ENCODE measurements around the gene RNF32.
"Not testable (repeated sequence)": the region's sequence is repeated elsewhere in the genome, so short reads cannot be mapped to it uniquely, and the experiment has no call there.

The RNF32 gene

DNA sequence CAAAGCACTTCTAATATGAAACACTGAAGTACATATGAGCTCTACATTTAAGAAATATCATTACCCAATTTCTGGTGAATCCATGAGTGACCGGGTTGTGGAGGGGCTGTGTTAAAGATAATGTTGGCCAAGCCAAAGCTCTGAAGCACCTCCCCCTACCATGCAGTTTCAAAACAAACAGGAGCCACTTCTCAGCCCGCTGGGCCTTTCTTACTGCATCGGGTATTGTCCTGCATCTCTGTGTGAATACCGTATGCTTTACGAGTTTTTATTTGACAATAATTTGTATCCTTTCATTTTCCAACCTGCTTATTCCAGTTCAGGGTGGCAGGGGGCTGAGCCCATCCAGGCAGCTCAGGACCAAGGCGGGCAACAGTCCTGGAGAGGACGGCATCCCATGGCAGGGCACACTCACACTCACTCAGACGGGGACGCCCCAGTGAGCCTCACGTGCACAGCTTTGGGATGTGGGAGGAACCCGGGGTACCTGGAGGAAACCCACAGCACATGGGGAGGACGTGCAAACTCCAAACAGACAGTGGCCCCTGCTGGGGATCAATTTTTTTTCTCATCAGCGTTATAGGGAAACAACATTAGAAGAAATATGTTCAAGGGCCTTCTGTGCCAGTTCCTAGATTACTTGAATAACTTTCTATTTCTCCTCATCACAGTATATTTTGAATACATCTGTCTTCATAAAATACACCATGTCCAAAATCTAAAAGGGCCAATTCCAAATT is 1.9 kb downstream of the RNF32 start:
- no peak for DNase-seq

DNA sequence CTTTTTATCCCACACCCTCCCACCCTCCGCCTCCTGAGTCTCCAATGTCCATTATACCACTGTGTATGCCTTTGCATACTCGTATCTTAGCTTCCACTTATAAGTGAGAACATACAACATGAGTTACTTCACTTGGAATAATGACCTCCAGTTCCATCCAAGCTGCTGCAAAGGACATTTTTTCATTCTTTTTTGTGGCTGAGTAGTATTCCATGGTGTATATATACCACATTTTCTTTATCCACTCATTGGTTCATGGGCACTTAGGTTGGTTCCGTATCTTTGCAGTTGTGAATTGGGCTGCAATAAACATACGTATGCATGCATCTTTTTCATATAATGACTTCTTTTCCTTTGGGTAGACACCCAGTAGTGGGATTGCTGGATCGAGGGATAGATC is 6.8 kb downstream of the RNF32 start:
- DNase-seq, result not testable (repeated sequence)

DNA sequence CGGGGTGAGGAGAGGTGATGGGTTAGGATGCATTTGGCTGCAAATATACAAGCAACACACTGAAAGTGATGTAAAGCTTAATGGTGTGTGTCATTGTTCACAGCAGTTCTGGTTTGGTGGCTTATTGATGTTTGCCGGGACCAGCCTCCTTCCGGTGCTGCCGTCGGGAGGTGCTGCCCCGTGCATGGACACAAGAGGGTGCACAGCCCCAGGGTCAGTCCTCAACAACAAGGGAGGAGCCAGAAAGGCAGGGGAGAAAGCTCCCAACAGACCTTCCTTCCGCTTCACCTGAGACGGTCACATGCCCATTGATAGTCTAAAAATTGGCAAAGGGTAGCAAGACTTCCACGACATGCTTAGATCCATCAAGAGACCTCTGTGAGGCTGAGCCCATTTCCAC is 9.5 kb downstream of the RNF32 start:
- no peak for DNase-seq

DNA sequence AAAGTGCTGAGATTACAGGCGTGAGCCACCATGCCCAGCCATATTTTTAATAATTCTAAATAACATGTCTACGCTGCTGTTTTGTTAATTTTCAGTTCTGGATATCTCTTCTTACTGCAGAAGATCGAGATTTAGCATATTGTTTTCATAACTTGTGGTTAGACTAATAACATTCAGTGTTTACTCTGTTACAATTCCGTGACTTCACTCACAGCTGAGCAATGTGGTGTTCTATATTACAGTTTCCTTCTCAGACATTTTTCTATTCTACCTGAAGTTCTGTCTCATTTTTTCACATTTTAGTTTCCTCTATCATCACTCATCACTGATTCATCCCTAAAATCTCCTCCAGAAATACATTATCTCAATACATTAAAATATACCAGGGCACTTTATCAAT is 10.9 kb downstream of the RNF32 start:
- DNase-seq, result no peak

DNA sequence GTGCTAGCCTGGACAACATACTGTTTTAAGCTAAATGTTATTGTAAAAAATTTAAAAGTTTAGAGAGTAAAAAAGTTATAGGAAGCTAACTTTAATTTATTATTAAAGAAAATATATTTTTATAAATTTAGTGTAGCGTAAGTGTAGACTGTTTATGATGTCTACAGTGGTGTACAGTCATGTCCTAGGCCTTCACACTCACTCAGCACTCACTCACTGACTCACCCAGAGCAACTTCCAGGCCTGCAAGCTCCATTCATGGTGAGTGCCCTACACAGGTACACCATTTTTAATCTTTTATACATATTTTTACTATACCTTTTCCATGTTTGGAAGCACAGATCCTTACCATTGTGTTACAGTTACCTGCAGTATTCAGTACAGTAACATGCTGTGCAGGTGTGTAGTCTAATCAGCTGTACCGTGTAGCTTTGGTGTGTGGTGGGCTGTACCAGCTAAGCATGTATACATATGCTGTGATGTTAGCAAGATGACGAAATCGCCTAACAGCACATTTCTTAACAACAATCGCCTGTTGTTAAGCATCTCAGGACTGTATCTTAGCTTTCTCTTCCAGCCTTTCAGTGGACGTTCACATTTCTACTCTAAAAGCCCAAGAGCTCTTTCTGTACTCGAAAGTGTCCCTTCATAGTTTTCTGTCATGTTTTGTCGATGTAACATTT is 12.5 kb downstream of the RNF32 start:
- DNase-seq, result no peak

DNA sequence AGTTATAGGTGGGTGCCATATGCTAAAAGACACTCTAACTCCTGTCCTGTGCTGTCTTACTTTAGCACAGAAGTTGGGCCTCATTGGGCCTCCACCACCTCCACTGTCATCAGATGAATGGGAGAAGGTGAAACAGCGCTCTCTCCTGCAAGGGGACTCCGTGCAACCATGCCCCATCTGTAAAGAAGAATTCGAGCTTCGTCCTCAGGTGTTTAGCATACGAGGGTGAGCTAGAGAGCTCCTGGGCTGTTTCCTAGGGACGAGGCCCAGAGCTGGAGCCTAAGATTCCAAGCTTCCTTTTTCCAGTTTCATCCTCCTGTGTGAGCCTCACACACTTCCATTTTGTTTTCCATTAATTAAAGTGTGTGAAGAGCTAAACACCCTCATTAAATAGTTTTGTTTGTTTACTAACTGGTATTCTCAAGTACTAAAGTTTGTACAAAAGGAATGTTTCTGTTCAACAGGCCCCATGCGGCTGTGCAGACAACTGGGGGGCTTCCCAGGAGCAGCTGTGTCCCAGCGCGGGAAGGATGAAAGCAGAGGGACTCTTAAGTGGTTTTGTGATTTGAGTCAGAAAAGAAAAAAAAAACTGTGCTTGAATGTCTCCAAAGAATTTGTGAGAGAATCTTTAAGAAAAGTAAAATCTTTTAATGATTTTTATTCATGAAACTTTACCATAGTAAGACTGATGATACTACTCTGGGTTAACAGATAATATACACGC is 14.1 kb downstream of the RNF32 start:
- no peak for DNase-seq

DNA sequence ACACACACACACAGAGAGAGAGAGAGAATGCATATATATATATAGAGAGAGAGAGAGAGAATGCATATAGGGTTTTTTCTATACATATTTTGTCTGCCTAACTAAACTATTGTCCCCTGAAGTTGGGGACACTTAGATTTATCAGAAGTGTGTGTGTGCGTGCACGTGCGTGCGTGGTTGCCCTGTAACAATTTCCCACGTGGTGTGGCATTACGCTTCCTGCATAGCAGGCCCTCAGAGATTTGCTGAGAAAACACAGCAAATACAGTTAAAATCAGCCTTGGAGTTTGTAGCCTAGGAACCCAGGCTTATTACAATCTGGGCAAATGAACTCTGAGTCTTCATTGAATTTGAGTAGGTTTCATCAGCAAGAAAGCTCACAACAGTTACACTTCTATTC is 14.7 kb downstream of the RNF32 start:
- no peak for DNase-seq

DNA sequence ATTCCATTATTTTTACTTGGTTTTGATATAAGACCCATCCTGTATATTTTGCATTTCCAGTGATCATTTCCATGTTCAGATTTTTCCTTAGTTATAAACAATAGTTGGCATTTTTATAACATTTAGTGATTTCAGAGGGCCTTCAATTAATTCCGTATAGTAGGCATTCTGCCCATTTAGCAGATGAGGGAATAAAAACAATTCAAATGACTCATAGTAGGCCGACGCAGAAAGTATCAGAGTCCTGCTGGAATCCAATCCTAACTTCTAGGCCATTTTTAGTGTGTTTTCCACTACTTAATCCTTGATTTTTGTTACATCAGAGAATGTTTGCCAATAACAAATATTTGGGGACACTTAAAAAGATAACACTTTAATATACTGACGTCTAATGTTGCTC is 15.4 kb downstream of the RNF32 start:
- no peak for DNase-seq

DNA sequence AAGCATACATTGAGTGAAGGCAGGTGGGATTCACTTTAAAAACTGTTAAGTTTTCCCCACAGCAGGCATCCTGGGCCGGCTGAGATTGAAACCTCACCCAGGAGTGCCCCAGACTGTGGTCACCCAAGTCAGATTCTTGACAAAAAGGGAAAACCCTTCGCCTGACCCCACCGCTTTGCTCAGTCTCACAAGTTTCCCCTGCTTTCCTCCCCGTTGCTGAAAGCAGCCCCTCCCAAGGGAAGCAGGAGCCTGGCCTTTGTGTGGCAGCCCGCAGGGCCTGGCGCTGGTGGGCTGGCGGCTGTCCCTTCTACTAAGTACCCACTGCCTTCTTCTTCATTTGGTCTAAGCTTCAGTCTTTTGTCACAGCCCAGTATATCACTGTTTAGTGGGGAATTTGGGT is 16.0 kb downstream of the RNF32 start:
- no peak for DNase-seq

DNA sequence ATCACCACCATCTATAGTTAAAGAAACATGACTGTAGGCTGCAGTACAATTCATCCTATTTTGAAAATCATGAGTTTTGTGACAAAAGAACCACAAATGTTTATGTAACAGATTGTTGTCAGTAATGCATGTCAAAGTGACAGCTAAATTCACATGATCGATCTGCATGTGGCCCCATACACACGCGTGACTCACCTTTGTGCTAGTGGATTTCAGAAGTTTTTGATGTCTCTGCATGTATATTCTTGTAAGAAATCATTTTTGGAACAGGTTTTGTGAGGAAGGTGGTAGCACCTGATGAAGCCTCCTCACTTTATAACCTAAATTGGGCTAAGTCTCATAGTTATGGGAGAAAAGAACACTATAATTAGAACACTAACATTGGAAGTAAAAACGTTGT is 17.1 kb downstream of the RNF32 start:
- DNase-seq, result no peak

DNA sequence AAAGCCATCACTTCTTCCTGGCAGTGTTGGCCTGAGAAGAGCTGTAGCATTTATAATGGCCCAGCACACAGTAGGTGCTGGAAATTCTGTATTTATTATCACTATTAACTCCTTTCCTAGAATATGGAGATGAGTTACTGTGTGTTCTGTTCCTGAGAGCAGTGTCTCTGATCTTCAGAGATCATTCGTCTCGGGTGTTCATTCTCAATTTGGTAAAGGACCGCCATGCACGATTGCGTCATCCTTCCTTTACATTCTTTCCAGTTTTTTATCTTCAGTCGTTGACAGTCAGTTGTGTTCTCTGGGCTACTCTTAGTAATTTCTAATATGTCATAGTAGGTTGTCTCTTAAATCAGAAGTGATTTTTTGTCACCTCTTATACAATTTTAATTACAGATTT is 18.6 kb downstream of the RNF32 start:
- DNase-seq, result no peak

DNA sequence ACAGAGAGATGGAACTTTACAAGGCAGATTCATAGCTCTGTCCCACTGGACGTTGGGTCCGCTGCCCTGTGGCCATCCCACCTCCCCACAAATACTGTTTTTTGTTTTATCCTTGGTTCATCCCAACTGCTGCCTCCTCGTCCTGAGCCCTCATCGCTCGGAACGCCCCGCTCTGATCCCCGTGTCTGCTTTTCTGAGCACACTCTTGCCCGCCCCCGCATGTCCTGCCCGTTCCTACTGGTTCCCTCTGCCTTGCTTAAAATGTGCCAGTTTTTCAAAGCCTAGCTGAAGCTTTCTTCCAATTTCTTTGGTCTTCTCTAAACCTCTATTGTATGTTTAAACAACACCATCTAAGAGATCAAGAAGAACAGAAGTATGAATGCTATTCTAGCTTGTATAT is 19.4 kb downstream of the RNF32 start:
- no peak for DNase-seq

DNA sequence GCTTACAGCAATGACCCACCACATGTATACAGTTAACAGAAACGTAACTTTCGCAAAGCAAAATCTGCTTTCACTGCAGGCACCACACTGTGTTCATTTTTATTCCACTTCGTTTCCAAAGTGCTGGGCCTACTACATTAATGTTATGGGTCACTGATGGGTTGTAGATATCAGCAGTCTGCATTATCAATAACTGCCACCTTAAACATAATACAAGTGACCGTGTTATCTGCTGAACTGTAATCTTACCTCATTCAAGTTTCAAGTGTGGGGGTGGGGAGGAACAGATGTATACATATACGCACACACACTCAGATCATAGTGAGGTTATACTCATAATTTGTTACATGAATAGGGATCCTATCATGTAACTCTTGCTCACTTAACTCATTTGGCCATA is 21.1 kb downstream of the RNF32 start:
- no peak for DNase-seq

DNA sequence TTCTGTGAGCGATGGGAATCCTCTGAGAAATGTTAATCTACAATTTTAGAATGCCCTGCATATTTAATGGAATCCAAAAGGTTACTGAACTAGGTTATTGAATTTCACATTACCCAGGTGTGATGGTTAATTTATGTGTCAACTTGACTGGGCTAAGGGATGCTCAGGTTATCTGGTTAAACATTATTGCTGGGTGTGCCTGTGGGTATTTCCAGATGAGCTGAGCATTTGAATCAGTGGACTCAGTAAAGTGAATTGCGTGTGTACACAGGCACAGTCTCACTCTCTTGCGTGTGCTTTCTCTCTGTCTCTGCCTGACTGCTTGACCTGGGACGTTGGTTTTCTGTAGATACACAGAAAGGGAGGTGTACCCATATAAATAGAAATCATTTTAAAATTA is 21.7 kb downstream of the RNF32 start:
- DNase-seq, result no peak

DNA sequence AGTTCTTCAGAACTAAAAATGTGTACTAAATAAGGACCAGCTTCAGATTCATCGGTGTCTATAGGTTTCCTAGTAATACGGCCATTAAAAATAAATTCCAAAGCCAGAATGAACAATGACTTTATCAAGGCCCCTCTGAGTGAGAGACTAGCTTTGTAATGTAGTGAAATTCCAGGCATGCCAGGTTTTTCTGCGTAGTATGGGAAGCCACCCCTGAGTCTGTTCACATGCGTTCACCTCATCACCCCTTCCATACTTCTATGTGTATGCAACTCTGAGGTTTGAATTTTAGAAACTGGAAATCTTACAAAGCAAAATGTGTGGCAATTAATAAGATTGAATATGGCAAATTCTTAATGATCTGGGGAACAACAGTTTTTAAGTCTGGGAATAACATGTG is 24.5 kb downstream of the RNF32 start:
- DNase-seq, result no peak

DNA sequence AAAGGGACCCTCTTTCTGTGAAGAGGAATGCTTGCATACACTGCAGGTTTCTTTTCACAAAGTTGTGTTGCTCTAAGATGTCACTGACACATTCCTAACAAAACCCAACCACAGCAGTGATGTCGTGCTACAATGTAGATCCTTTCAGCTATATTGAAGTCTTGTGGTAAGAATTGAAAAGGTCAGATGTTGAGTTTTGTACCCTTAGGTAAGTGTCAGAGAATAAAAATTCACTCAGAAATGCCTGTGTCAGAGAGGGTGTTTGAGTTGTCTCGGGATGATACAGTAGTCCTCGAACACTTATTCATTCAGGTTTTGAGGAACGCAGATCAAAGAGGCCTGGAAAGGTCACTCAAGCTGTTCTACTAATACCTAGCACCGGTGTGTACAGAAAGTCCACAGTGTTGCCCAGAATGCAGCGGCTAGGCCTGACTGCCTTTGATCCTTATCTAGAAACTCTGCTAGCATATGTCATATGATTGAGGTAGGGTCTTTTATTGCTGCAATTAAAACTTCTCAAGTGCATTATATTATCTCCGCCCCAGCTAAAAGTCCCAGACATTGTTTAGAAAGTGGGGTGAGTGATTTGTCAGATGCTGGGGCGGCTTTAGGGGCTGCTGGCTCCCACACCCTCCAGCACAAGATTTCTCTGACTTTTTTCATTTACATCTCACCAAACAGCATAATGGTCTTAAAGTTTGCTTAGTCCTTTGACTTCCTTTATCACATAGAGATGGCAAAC is 26.0 kb downstream of the RNF32 start:
- DNase-seq, result no peak

DNA sequence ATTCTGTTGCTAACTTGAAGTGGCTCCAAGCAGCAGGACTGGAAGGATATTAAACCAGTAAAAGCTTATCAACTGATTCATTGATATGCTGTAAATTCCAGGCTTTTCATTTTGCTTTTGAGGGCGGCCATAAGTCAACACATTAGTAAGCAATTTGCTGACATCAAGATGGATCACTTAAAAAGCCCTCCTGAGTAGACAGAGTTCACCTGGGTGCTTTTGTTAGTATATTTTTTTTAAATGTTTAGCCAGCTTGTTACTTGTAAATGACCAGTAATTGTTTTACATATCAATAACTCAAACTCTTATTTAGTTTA is 26.5 kb downstream of the RNF32 start:
- no peak for DNase-seq

DNA sequence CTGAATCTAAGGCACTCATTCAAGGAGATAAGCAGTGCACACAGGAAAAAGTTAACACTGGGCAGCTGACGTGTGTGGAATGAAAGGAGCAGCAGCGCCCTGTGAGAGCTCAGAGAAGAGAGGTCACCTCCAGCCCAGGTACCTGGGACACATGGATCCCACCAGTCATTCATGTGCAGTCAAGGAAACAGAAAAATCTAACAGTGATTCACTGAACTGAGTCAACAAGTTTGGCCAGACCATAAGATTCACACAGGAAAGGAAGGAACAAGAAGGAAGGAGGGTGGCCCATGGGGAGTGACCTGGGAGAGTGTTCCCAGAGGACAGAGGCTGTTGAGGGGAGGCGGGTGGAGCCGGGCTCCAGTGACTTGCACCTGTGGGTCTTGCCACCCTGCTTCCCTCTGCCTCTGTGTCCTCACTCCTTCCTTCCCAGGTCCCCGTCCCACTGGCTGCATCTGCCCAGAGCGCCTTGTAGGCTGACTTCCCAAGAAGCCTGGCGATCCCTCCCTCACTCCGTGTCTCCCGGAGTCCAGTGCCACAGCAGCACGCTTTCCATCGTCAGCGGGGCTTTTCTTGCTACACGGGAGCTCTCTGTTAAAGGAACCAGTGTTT is 27.7 kb downstream of the RNF32 start:
- DNase-seq, result no peak

DNA sequence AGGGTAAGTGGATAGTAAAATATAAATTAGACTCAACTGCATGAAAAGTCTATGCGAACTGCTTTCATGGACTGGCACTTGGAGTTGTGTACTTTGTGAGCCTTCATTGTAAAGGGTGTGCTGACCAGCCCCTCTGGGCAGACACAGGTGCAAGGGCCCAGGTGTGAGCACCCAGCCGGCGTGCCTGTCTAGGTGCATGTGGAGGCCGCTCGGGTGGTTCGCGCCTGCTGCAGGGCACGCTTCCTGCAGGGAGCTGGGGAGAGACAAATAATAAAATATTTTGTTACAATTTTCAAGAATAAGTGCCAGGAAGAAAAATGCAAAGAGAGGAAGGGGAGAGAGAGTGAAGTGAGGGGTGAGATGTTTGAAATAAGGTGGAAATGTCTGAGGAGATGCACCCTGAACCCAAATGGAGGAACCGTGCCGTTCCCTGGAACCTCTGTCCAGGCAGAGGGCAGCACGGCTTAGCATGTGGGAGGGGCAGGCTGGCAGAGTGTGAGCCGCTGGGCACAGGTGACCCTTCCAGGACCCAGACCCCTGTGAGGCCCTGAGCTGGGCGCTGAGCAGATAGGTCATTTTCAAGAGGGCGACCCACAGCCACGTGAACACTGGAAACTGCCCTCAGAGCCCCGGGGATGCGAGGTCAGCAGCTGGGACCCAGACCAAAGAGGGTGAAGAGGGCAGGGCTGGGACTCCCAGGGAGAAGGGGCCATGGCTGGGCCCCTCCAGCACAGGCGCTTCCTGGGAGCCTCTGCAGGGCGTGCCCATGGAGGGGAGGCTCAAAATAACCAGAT is 28.7 kb downstream of the RNF32 start:
- DNase-seq, result no peak

DNA sequence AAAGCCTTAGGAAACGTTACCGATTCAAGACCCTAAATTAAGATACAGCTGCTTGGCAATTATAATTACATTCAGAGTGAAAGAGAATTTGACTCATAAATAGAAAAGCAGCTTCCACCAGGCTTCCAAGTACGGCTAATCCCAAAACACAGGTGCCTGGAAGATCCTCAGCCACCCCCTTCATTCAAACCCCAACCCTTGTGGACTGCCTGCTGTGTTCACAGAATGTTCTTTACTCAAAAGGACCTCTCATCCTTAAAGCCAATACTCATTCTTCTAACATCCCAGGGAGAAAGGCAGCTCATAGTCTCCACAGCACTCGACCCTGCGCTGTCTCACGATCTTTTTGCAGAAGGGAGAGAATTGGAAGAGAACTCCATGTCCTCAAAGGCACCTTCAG is 32.9 kb downstream of the RNF32 start:
- DNase-seq, result no peak

DNA sequence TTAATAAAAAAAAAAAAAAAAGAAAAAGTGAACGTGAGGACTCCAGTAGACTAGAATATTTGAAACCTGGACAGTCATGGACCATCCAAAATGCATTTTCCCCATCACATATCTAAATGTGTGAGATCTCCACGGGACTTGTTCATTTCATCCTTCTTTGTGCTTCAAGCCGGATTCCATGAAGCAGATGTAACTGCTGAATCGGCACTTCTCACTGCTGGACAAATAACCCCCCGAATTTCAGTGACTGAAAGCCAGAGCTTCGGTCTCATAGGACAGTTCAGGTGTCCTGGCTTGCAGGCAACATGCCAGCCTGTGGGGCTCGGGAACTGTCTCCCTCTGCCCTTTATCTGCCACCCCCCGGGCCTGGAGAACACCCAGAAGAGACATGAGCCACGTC is 33.3 kb downstream of the RNF32 start:
- DNase-seq, result no peak

DNA sequence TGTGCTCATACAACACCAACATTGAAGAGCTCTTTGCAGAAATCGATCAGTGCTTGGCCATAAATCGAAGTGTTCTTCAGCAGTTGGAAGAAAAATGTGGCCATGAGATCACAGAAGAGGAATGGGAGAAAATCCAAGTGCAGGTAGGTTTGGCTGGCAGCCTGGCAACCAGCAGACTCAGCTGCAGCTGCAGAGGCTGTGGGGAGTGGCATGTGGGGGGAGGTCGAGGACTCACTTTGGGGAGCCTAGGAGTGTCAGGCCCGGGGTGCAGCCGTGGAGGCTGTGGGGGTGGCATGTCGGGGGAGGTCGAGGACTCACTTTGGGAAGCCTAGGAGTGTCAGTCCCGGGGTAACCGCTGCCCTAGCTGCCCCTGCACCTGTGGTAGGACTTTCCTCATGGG is 35.1 kb downstream of the RNF32 start:
- no peak for DNase-seq

Measured in stimulated activated CD4-positive, alpha-beta T cell treated with anti-CD3 and anti-CD28 coated beads, Interleukin-4, amount 100 ng/mL, for 4 hours (primary cell).